ENCODE measurements around the gene CGNL1.

The CGNL1 gene

DNA sequence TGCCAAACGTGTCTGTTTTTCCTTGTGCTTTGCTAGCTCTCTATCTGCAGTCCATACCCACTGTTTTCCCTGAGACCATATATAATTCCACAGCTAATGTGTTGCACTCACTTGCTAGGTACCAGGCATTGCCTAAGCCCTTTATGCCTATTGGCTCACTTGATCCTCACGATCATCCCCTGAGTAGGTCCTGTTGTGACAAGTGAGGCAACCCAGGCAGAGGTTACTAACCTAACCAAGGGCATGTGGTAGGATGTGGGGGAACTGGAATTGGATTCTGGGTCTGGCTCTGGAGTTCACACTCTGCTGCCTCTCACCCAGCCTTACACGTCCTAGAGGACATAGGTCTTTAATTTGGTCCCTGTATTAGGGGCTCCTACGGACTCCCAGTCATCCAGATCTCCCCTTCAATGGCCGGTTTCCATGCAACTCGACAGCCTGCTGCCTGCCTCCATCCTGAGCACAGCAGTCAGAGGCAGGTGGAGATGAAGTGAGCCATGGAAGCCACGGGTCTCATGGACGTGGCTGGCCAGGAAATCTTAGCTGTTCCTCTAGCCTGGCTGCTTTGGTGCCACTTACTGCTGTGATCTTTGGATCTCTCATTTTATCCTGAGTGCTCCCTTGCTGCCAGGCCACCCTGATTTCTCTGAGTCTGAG lies 176.5 kb downstream of the CGNL1 start:
- DNase-seq = no peak

- DNase-seq = no peak
Observed at GRCh38 chr15:57553526-57553925, 177.2 kb downstream of the CGNL1 start.

DNA sequence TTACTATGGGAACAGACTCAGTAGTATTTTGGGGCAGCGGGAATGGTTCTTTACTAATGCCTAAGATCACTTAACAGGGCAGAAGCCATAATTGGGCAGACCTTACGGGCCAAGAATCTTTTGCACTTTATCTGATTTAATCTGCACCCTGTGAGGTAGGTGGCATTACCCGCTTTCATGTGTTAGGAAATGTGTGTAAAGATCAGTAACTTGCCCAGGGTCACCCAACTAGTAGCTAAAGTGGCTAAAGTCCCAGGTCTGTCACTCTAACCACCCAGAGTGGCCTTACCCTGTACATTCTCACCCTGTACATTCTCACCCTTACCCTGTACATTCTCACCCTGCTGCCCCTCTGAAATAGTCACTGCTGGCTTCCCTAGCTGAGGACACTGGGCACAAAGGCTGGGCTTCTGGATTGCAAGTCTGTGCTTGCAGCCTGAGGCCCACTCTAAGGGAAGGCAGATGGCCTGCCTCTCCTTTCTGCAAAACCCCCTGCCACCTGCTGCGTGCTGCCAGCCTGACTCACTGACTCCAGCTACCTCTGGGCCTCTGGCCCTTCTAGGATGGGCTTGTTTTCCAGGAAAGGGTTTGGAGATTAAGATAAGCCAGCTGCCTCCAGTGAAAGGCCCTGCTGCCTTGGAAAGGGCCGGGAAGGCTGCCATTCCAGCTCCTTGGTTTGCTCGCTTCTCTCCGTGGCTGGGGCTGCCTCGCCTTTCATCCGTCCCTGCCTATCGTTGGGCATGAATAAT lies 177.9 kb downstream of the CGNL1 start:
- peak; percentile 76 for DNase-seq

DNA sequence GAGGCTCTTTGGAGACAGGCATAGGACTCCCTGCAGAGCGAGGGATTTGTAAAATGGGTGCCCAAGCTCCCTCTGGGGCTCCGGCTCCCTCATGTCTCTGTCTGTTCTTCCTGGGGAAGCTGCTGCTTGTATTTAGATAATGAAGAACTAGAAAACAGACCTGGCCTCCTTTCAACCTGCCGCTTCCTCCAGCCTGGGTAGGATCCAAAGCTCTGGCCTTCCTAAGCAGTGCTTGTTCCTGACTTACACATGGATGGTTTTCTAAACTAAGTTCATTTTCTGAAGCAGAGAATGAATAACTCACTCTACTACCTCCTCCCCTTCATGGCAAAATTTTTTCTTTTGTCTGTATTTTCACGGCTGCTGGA lies 178.5 kb downstream of the CGNL1 start:
- DNase-seq = no peak

- no peak for DNase-seq
Observed at GRCh38 chr15:57555270-57555669, 179.0 kb downstream of the CGNL1 start.

DNA sequence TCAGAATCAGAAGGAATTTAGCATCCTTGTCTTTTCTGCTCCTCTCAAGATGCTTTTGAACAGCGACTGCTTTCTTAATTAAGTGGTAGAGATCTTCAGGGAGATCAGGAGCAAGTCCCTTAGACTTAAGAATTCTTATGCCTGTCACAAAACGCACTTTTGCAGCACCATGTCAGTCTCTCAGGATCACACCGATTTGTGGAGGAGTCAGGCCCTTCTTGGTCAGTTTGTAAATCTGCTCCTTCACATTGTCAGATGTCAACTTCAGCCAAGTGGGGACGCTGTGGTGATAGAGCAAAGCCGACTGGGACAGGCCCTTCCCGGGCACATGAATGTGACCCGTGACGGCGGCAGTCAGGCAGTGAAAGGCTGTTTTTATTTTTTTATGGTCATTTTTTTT lies 179.7 kb downstream of the CGNL1 start:
- DNase-seq = no peak

DNA sequence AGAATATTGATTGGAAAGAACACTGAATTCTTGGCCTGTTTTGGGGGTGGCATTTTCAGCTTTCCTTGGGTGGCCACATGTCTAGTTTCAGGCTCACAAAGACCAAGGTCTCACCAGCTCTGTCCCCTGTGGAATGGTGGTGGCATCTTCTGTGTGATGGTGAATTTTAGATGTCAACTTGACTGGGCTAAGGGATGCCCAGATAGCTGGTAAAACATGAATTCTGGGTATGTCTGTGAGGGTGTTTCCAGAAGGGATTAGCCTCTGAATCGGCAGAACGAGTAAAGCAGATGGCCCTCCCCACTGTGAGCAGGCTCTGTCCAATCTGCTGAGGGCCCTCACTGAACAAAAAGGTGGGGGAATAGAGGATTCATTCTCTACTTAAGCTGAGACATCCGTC lies 181.0 kb downstream of the CGNL1 start:
- DNase-seq = no peak

DNA sequence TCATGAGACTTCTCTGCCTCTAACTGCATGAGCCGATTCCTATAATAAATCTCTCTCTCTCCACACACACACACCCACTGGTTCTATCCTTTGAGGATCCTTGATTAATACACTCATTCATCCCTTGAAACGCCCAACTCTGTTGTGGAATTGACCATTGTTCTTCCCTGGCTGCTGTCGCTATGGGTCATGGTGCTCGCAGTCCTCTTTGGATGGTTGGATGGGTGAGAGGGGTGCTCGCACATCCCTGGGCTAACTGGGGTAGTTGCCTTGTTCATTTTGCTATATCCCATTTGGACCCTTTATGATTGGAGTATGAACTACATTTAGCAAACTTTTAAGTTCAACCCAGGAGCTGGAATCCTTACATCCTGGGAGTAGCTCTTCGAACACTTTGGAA lies 181.5 kb downstream of the CGNL1 start:
- DNase-seq = no peak

- DNase-seq = peak; percentile 29
Observed at GRCh38 chr15:57559875-57560274, 183.6 kb downstream of the CGNL1 start.

DNA sequence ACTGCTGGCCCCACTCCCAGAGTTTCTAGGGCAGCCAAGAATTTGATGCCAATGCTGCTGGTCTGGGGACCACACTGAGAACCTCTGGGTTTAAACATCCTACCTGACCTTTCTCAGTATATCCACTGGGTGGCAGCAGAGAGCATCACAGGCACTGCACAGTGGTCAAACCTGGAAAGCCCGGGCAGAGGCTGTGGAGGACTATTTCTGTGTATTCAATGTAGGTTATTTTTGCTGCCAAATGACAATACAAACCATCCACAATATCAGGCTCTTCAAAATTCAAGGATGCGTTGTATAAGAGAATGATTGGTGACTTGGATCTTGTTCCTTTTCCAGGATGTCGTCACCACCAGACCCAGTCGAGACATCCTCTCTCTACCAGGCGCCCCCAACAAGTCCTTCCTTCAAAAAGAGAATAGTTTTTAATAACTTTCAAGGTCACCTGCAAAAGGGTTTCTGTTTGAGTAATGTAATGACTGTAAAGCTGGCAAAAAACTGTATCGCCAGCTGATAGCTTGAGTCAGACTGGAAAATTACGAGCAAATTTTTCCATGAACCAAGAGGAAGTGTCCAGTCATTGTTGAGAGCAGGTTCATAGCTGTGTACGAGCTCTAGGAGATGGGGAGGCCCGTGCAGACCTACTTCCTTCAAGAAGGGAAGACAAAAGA lies 184.9 kb downstream of the CGNL1 start:
- DNase-seq = peak; percentile 14

GRCh38 chr15:57562196-57562769 lies 186.0 kb downstream of the CGNL1 start:
- DNase-seq = no peak

GRCh38 chr15:57563416-57563815 lies 187.1 kb downstream of the CGNL1 start:
- no peak for DNase-seq

DNA sequence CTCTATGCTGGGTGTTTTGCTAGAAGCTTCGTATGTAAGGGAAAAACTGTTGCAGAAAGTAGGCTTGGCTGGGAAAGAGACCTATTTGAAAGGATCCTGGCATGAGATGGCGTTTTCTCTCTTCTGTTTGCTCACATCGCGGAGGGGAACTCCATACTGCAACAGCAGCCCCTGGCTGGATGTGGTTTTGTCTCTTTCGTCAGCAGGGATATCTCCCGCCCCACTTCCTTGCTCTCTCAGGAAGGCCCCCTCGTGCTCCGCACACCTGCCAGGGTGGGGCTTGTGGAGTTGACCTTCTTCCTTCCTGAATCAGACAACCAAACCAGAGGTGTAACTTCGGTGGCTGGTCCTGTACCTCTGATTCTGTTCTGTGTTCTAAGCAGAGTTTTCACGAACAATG lies 189.0 kb downstream of the CGNL1 start:
- DNase-seq = no peak

GRCh38 chr15:57566834-57567233 lies 190.5 kb downstream of the CGNL1 start:
- no peak for DNase-seq

GRCh38 chr15:57567891-57568290 lies 191.6 kb downstream of the CGNL1 start:
- DNase-seq = no peak

- no peak for DNase-seq
Observed at GRCh38 chr15:57568299-57568698, 192.0 kb downstream of the CGNL1 start.

DNA sequence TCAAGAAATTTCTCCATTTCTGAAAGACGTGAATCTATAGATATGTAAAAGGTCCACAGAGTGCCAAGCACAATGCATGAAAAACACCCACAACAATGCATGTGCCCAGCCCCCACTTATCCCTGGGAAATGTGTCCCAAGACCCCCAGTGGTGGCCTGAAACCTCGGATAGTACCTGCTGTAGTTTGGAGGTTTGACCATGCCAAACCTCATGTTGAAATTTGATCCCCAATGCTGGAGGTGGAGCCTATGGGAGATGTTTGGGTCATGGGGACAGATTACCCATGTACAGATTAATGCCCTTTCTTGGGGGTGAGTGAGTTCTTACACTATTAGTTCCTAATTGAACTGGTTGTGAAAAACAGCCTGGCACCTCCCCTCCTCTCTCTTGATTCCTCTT lies 194.0 kb downstream of the CGNL1 start:
- no peak for DNase-seq

DNA sequence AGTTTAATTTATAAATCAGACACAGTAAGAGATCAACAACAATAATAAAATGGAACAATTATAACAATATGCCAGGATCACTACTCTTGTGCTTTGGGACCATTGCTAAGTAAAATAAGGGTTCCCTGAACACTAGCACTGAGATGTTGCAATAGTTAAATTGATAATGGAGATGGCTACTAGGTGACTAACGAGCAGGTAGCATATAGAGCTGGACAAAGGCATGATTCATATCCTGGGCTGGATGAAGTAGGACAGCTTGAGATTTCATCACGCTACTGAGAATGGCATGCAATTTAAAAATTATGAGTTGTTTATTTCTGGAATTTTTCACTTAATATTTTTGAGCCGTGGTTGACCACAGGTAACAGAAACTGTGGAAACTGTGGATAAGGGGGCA lies 194.7 kb downstream of the CGNL1 start:
- DNase-seq = no peak

GRCh38 chr15:57571725-57572124 lies 195.4 kb downstream of the CGNL1 start:
- no peak for DNase-seq

DNA sequence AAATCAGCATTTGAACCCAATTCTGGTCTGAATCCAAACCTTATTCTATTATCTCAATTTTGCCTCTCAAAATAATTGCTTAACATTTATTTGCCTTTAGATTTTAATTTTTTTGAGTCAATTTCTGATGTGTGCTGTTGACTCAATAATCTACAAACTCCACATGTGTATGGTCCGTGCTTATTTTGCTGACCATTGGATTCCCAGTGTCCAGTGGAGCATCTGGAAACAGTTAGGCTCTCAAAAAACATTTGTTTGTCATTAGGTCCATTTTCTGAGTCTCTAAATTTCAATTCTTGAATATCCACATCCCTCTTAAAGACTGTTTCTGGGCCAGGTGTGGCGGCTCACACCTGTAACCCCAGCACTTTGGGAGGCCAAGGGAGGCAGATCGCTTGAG lies 196.2 kb downstream of the CGNL1 start:
- no peak for DNase-seq

DNA sequence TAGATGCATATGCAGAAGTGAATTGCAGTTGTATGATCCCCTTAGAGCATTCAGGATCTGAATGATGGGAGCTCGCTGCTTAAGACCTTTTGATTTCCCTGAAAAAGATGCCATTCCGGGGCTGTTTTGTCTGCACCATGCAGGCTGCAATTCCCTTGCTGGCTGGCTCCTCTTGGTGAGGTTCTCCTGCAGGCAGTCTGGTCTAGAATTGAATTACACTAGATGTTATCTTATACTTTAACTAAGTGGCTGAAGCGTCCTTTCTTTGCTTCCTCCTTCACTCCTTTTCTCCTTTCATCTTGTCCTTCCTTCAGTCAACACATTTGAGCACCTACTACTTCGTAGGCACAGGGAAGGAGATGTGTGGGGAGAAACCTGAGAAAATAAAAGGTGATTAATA lies 196.8 kb downstream of the CGNL1 start:
- no peak for DNase-seq

GRCh38 chr15:57575363-57575762 lies 199.1 kb downstream of the CGNL1 start:
- no peak for DNase-seq

DNA sequence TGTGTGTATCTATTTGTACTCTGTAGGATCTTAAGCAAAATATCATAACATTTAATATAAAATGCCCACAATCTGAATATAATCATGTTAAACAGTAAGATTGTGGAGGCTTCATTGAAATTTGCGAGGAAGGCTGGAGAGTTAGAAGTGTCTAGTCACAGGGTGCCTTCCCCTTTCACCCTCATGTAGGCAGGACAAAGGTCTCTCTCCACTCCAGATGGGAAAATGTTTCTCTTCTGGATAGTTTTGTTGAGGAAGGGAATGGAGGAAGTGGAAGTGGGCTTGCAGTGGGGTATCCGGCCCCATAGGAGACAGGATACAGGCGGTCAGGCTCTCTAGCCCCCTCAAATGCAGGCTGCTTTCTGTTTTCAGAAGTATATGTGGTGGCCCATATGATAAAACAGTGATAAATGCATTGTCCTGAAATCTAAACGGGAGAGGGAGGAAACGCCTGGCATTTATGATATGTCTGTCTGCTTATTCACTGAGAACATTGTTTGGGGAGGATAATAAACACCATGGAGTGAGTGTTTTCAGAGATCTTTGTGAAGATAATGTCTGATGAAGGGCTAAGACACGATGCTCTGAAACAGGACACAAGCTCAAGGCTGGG lies 202.1 kb downstream of the CGNL1 start:
- DNase-seq = no peak

- DNase-seq = no peak
Observed at GRCh38 chr15:57580428-57580827, 204.1 kb downstream of the CGNL1 start.
